A673 (cell line): ENCODE measurements around the gene UNC45B. TPM values are rescaled to one million over a fixed set of nuclear protein-coding genes. Genes with fewer than 3 reads are reported as not detected.

Source experiments
- BruUV-seq: library from RNA; stranded (reverse); fragments of 400-500 nt; replicated peaks from 2 replicates; lab custom pipeline; 2021; lab: Mats Ljungman, UMichigan
- CTCF ChIA-PET: fragments of 300-600 bp; sonication (Branson Sonifier 250); formaldehyde crosslinking; loops from one replicate; lab custom pipeline; 2022; ENCODE audit warnings: antibody characterized with exemption; lab: Charles Lee
- POLR2A ChIA-PET: fragments of 300-600 bp; sonication (Branson Sonifier 250); formaldehyde crosslinking; loops from one replicate; lab custom pipeline; 2022; ENCODE audit warnings: antibody characterized with exemption; ENCODE audit not compliant: low non-redundant PET; lab: Charles Lee
- DNase-seq: peaks from one replicate; pipeline ENCODE4 v3.0.0-alpha.2; 2015; ENCODE audit warnings: low spot score
- H3K27ac ChIP-seq: fragments of 200-600 bp; sonication (generic); 2 replicates; pipeline ENCODE4 v1.5.1; 2016; ENCODE audit warnings: mixed run types, low read depth, mild to moderate bottlenecking, mixed read lengths, antibody characterized with exemption, low read length; ENCODE audit not compliant: poor library complexity, severe bottlenecking
- H3K27me3 ChIP-seq: fragments of 200-600 bp; sonication (generic); replicated peaks from 2 replicates; pipeline ENCODE4 v1.6.1; 2017; ENCODE audit warnings: mixed run types, low read depth, mild to moderate bottlenecking, mixed read lengths, antibody characterized with exemption, low read length; ENCODE audit not compliant: insufficient read depth, poor library complexity
- H3K36me3 ChIP-seq: fragments of 200-600 bp; sonication (generic); 2 replicates; pipeline ENCODE4 v1.6.1; 2016; ENCODE audit warnings: mixed run types, mild to moderate bottlenecking, mixed read lengths, antibody characterized with exemption, low read length; ENCODE audit not compliant: insufficient read depth, poor library complexity, severe bottlenecking
- H3K4me1 ChIP-seq: fragments of 200-600 bp; sonication (generic); 2 replicates; pipeline ENCODE4 v1.6.1; 2017; ENCODE audit warnings: mixed run types, mild to moderate bottlenecking, mixed read lengths, antibody characterized with exemption, low read length; ENCODE audit not compliant: insufficient read depth, poor library complexity, severe bottlenecking
- H3K4me3 ChIP-seq: fragments of 200-600 bp; sonication (generic); 2 replicates; pipeline ENCODE4 v1.5.1; 2016; ENCODE audit warnings: low read depth, mixed run types, mild to moderate bottlenecking, mixed read lengths, low read length; ENCODE audit not compliant: poor library complexity, severe bottlenecking
- H3K9me3 ChIP-seq: fragments of 200-600 bp; sonication (generic); 2 replicates; pipeline ENCODE4 v1.6.1; 2016; ENCODE audit warnings: mixed run types, low read depth, mild to moderate bottlenecking, mixed read lengths, antibody characterized with exemption, low read length; ENCODE audit not compliant: poor library complexity, severe bottlenecking
- EZH2 ChIP-seq: fragments of 200-600 bp; sonication (generic); IDR thresholded peaks from 2 replicates; pipeline ENCODE4 v1.6.1; 2017; ENCODE audit warnings: borderline replicate concordance, low read depth, mild to moderate bottlenecking, mixed read lengths, antibody characterized with exemption, low read length; ENCODE audit not compliant: poor library complexity, severe bottlenecking
- intact Hi-C: fragments of 100-400 bp; cut with micrococcal nuclease; formaldehyde crosslinking; loops from one replicate; pipeline ENCODE4 v1.10.0; 2022; ENCODE audit not compliant: unreplicated experiment
- total RNA-seq: library from RNA; stranded (reverse); gene quantifications from 2 replicates; pipeline ENCODE4 v1.2.3, GENCODE V29; 2021
- TF ChIP-seq, protein P1 (sequence below): fragments of 300-800, 200-600 bp; sonication (generic); conservative IDR thresholded peaks from 2 replicates; pipeline ENCODE4 v1.5.1; 2017; ENCODE audit warnings: low read depth, mild to moderate bottlenecking, antibody characterized with exemption, low read length, moderate library complexity, mixed read lengths

UNC45B gene
- total RNA-seq, 1 experiment from 2014 or later, result not detected

- ChIA-PET CTCF (no interaction called here), POLR2A (no interaction called here)
- Histone ChIP-seq H3K27me3 (no peaks in the 10 kb centered on the region), H3K4me3 (no peak overlapping the region), H3K36me3 (no peaks in the 10 kb centered on the region), H3K9me3 (no peaks in the 10 kb centered on the region), H3K27ac (no peak overlapping the region), H3K4me1 (no peaks in the 10 kb centered on the region)
- no TSS peak for BruUV-seq
- TF ChIP-seq, protein P1, sequence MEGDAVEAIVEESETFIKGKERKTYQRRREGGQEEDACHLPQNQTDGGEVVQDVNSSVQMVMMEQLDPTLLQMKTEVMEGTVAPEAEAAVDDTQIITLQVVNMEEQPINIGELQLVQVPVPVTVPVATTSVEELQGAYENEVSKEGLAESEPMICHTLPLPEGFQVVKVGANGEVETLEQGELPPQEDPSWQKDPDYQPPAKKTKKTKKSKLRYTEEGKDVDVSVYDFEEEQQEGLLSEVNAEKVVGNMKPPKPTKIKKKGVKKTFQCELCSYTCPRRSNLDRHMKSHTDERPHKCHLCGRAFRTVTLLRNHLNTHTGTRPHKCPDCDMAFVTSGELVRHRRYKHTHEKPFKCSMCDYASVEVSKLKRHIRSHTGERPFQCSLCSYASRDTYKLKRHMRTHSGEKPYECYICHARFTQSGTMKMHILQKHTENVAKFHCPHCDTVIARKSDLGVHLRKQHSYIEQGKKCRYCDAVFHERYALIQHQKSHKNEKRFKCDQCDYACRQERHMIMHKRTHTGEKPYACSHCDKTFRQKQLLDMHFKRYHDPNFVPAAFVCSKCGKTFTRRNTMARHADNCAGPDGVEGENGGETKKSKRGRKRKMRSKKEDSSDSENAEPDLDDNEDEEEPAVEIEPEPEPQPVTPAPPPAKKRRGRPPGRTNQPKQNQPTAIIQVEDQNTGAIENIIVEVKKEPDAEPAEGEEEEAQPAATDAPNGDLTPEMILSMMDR, result no peak
- no peak for TF ChIP-seq EZH2
- DNase-seq, result no peak
- intact Hi-C loops, result no loop called here
Measured at GRCh38 chr17:35167046-35167445, 19.4 kb downstream of the UNC45B start.

- TF ChIP-seq EZH2, result no peak
- TF ChIP-seq, protein P1, result no peak
- ChIA-PET CTCF (no interaction called here), POLR2A (no interaction called here)
- Histone ChIP-seq H3K27ac (no peak overlapping the region), H3K4me1 (no peaks in the 10 kb centered on the region), H3K9me3 (no peaks in the 10 kb centered on the region), H3K4me3 (no peak overlapping the region), H3K36me3 (no peaks in the 10 kb centered on the region), H3K27me3 (no peaks in the 10 kb centered on the region)
- no peak for DNase-seq
- no TSS peak for BruUV-seq
- intact Hi-C loops, result no loop called here
Measured at GRCh38 chr17:35167666-35168065, 20.0 kb downstream of the UNC45B start.

GRCh38 chr17:35169835-35170363 is 22.3 kb downstream of the UNC45B start:
- intact Hi-C loops, result loop anchor here (2.0 to 5.0 kb wide), 2 partner anchors 369 to 577 kb away; no protein-coding TSS in a partner anchor
- no peaks in the 10 kb centered on the region for H3K4me1 ChIP-seq
- TF ChIP-seq, protein P1, result no peak
- no peak for TF ChIP-seq EZH2
- no peaks in the 10 kb centered on the region for H3K9me3 ChIP-seq
- no TSS peak for BruUV-seq
- ChIA-PET POLR2A (no interaction called here), CTCF (no interaction called here)
- H3K36me3 ChIP-seq, result no peaks in the 10 kb centered on the region
- no peak overlapping the region for H3K27ac ChIP-seq
- H3K4me3 ChIP-seq, result no peak overlapping the region
- H3K27me3 ChIP-seq, result no peaks in the 10 kb centered on the region
- no peak for DNase-seq
